ENCODE results near the gene RELN.

RELN gene

DNA sequence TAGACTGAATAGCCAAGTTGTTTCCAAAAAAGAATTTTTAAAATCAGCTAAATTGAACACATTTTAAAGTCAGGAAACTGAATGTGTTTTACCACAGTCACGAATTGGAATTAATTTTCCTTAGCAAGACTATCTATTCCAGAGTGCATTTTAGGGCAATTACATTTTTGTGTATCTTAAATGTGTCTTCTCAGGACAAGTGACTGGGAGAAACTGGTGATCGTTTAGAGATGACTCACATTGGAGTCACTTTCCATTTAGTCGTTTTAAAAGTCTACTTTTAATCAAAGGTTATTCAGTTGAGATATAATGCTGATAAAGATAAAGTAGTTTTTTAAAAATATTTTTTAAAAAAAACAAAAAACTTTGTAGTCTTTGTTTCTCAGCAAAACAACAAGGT lies 351.7 kb downstream of the RELN start:
- H3K4me3 Mint-ChIP-seq, result no peak overlapping the region
- H3K9me3 Mint-ChIP-seq, result peaks cover 4% of the 10 kb centered on the region
- H3K27ac Mint-ChIP-seq, result no peak overlapping the region
- H3K27me3 Mint-ChIP-seq, result peaks cover 2% of the 10 kb centered on the region
- no peaks in the 10 kb centered on the region for H3K4me1 Mint-ChIP-seq
- H3K36me3 Mint-ChIP-seq, result no peaks in the 10 kb centered on the region

GRCh38 chr7:103637094-103637493 lies 352.4 kb downstream of the RELN start:
- Mint-ChIP-seq H3K36me3 (no peaks in the 10 kb centered on the region), H3K4me3 (no peak overlapping the region), H3K27me3 (peaks cover 2% of the 10 kb centered on the region), H3K27ac (no peak overlapping the region), H3K4me1 (no peaks in the 10 kb centered on the region), H3K9me3 (peaks cover 3% of the 10 kb centered on the region)

DNA sequence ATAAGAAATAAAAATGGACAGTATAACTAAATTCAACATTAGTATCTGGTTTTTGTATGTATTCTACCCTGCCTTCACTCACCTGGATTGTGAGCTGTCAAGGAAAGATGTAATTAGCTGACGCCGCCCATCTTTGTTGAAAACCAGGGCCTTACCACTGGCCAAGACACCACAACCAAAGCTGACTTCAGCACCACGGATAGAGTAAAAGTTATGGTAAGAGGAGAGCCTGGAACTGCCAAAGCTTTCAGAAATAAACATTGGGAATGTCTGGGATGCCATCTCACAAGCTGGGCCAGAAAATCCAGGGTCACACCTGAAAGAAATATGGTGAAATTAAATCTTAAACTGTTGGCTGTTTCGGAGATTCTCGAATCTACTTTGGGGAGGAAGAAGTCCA lies 353.3 kb downstream of the RELN start:
- H3K9me3 Mint-ChIP-seq, result no peaks in the 10 kb centered on the region
- H3K27ac Mint-ChIP-seq, result no peak overlapping the region
- H3K36me3 Mint-ChIP-seq, result no peaks in the 10 kb centered on the region
- no peak overlapping the region for H3K4me3 Mint-ChIP-seq
- no peaks in the 10 kb centered on the region for H3K4me1 Mint-ChIP-seq
- peaks cover 1% of the 10 kb centered on the region for H3K27me3 Mint-ChIP-seq

GRCh38 chr7:103632972-103633371 lies 356.5 kb downstream of the RELN start:
- H3K4me1 Mint-ChIP-seq, result no peaks in the 10 kb centered on the region
- H3K27ac Mint-ChIP-seq, result no peak overlapping the region
- H3K36me3 Mint-ChIP-seq, result no peaks in the 10 kb centered on the region
- no peaks in the 10 kb centered on the region for H3K9me3 Mint-ChIP-seq
- peaks cover 3% of the 10 kb centered on the region for H3K27me3 Mint-ChIP-seq
- H3K4me3 Mint-ChIP-seq, result no peak overlapping the region

GRCh38 chr7:103632005-103632639 lies 357.3 kb downstream of the RELN start:
- no peak overlapping the region for H3K4me3 Mint-ChIP-seq
- H3K4me1 Mint-ChIP-seq, result no peaks in the 10 kb centered on the region
- H3K9me3 Mint-ChIP-seq, result no peaks in the 10 kb centered on the region
- no peaks in the 10 kb centered on the region for H3K36me3 Mint-ChIP-seq
- H3K27ac Mint-ChIP-seq, result no peak overlapping the region
- H3K27me3 Mint-ChIP-seq, result peaks cover 2% of the 10 kb centered on the region

DNA sequence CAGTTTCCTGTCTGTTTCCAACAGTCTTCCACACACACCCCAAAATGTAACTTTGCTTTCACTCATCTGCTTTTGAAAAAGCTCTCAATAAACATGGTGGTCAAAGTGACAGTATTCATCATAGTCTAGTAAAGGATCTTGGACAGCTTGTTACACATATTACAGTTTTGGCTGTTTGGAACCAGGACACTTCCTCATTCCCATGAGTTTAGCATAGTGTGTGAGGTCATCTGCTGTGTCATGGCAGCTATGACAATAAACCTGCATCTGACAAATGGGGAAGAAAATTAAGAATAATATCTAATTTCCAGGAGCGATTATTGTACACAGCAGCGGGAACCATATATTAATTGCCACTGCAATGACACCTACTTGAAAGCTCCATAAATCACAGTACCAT lies 359.1 kb downstream of the RELN start:
- no peak overlapping the region for H3K4me3 Mint-ChIP-seq
- peaks cover 2% of the 10 kb centered on the region for H3K27me3 Mint-ChIP-seq
- H3K9me3 Mint-ChIP-seq, result no peaks in the 10 kb centered on the region
- H3K4me1 Mint-ChIP-seq, result no peaks in the 10 kb centered on the region
- no peak overlapping the region for H3K27ac Mint-ChIP-seq
- no peaks in the 10 kb centered on the region for H3K36me3 Mint-ChIP-seq

DNA sequence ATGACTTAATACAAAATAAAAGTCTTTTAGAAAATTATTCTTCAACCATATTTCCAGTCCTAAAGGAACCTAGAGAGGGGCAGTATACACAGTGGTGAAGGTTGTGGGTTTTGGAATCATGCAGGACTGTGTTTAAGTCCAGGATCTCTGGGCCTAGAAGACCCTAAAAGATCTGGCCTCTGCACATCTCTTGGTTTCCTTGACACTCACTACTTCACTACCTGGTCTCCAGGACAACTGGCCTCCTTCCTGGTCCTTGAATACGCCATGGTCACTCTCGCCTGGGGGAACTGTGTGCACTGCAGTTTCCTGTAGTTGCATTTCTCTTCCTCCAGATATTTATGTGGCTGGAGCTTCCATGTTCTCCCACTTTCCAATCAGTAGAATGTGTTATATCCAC lies 360.7 kb downstream of the RELN start:
- Mint-ChIP-seq H3K4me3 (no peak overlapping the region), H3K4me1 (no peaks in the 10 kb centered on the region), H3K9me3 (no peaks in the 10 kb centered on the region), H3K36me3 (no peaks in the 10 kb centered on the region), H3K27me3 (peaks cover 2% of the 10 kb centered on the region), H3K27ac (no peak overlapping the region)

DNA sequence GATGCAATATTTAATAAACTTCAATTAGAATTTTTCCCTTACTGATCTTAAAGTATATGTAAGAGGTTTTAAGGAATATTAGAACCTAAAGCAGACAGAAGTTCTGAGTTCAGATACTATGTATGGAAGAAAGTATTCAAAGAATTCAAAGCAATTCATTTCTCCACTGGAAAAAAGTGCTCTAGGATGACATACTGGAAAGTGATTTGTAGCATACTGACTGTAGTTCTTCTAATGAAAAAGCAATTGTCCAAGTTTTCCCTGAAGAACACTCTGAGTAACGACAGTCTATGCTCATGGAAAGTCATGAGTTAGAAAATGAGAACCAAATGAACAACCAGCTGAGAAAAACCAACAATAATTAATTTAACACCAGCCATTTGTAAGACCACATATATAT lies 362.7 kb downstream of the RELN start:
- no peaks in the 10 kb centered on the region for H3K36me3 Mint-ChIP-seq
- no peak overlapping the region for H3K27ac Mint-ChIP-seq

GRCh38 chr7:103622274-103622673 lies 367.2 kb downstream of the RELN start:
- Mint-ChIP-seq H3K27ac (no peak overlapping the region), H3K4me3 (no peak overlapping the region), H3K36me3 (no peaks in the 10 kb centered on the region), H3K4me1 (no peaks in the 10 kb centered on the region), H3K27me3 (peaks cover 8% of the 10 kb centered on the region), H3K9me3 (no peaks in the 10 kb centered on the region)

More for the DNA sequence above, 362.7 kb downstream of the RELN start:
- H3K9me3 Mint-ChIP-seq, result no peaks in the 10 kb centered on the region
- H3K4me1 Mint-ChIP-seq, result no peaks in the 10 kb centered on the region
- H3K4me3 Mint-ChIP-seq, result no peak overlapping the region
- peaks cover 2% of the 10 kb centered on the region for H3K27me3 Mint-ChIP-seq

DNA sequence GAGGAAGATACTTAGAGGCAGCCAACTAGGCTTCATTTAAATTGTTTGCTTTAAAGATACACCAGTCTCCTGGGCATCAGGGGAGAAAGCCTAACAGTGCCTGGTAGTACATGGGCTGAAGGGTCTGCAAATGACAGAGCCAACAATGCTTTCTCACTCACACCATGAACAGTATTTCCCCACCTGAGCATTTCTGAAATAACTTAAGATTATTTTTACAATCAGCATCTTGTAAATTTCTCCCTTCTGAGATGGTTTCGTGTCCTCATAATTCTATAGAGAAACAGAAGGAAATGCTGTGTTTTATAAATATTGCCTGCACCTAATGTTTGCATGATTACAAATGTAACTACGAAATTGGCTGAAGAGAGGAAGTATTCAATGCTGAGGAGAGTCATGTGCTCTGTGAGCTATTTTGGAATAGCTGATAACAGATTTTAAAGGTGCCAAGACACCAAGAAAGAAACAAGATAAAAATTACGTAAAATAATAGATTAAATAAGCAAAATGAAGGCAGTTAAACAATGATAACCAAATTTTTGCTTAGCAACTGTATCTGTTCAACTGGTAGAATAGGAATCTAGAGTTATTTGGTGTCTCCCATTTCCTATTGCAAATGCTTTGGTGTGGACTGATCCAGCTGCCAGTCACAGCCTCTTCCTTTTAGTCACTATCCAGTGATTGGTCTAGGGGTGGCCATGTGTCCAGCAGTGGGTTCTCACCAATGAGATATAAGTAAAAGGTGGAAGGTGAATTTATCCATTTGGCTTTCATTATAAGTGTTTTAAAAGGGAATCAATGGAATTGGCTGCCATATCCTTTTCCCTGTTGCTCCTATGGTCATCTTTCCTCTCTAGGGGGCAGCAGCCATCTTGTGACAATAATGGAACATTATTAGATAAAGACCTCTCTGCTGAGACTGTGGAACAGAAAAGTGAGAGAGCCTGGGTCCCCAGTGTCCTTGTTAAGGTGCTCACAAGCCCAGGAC lies 375.5 kb downstream of the RELN start:
- Mint-ChIP-seq H3K27me3 (peaks cover 8% of the 10 kb centered on the region), H3K4me3 (no peak overlapping the region), H3K36me3 (no peaks in the 10 kb centered on the region), H3K4me1 (no peaks in the 10 kb centered on the region), H3K9me3 (no peaks in the 10 kb centered on the region), H3K27ac (no peak overlapping the region)

DNA sequence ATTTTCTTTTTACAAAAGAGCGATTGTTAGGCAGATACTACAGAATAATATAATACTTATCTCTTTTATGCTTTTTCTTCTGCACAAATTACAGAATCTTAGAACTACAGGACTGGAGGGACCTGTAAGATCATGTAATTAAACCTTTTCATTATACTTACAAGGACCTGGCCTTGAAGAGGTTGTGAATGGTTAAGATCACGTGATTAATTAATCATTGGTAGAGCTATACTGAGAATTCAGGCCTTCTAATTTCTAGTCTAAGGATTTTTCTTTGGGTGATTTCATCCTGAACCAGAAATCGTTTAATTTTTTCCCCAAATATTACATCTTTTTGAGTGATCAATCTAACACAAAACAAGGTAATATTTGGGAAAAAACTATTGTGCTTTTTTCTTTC lies 379.7 kb downstream of the RELN start:
- Mint-ChIP-seq H3K27ac (no peak overlapping the region), H3K4me3 (no peak overlapping the region), H3K36me3 (no peaks in the 10 kb centered on the region), H3K27me3 (peaks cover 5% of the 10 kb centered on the region), H3K4me1 (no peaks in the 10 kb centered on the region), H3K9me3 (no peaks in the 10 kb centered on the region)

- no peaks in the 10 kb centered on the region for H3K4me1 Mint-ChIP-seq
- no peaks in the 10 kb centered on the region for H3K9me3 Mint-ChIP-seq
- H3K36me3 Mint-ChIP-seq, result no peaks in the 10 kb centered on the region
- H3K4me3 Mint-ChIP-seq, result no peak overlapping the region
- H3K27me3 Mint-ChIP-seq, result peaks cover 8% of the 10 kb centered on the region
- no peak overlapping the region for H3K27ac Mint-ChIP-seq
These were observed 383.8 kb downstream of the RELN start for GRCh38 chr7:103605640-103606039.

- no peaks in the 10 kb centered on the region for H3K9me3 Mint-ChIP-seq
- no peak overlapping the region for H3K4me3 Mint-ChIP-seq
- peaks cover 15% of the 10 kb centered on the region for H3K27me3 Mint-ChIP-seq
- no peak overlapping the region for H3K27ac Mint-ChIP-seq
- H3K36me3 Mint-ChIP-seq, result no peaks in the 10 kb centered on the region
- H3K4me1 Mint-ChIP-seq, result no peaks in the 10 kb centered on the region
These were observed 391.0 kb downstream of the RELN start for GRCh38 chr7:103598326-103598905.

GRCh38 chr7:103597606-103598005 lies 391.9 kb downstream of the RELN start:
- H3K27me3 Mint-ChIP-seq, result peaks cover 15% of the 10 kb centered on the region
- H3K27ac Mint-ChIP-seq, result no peak overlapping the region
- H3K36me3 Mint-ChIP-seq, result no peaks in the 10 kb centered on the region
- H3K4me1 Mint-ChIP-seq, result no peaks in the 10 kb centered on the region
- no peak overlapping the region for H3K4me3 Mint-ChIP-seq
- H3K9me3 Mint-ChIP-seq, result no peaks in the 10 kb centered on the region

- no peak overlapping the region for H3K4me3 Mint-ChIP-seq
- peaks cover 6% of the 10 kb centered on the region for H3K27me3 Mint-ChIP-seq
- no peaks in the 10 kb centered on the region for H3K36me3 Mint-ChIP-seq
- no peaks in the 10 kb centered on the region for H3K4me1 Mint-ChIP-seq
- no peaks in the 10 kb centered on the region for H3K9me3 Mint-ChIP-seq
- no peak overlapping the region for H3K27ac Mint-ChIP-seq
These were observed 395.3 kb downstream of the RELN start for GRCh38 chr7:103594186-103594585.

DNA sequence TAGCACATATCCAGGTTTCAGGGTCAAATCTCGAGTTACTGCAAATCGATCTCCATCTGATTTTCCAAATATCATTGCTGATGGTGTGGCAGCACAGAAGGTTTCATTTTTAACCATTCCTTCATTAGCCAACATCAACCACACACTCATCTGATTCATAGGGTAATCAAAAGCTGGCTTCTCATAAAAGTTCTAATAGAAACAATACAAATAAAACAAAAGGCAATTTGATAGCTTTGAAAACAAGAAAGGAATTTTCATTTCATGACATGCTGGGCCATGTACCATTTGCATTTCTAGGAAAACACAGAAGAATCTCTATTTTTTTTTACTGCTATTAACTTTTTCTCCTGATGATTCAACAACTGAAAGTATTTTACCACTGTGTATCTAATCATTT lies 395.8 kb downstream of the RELN start:
- H3K4me3 Mint-ChIP-seq, result no peak overlapping the region
- H3K9me3 Mint-ChIP-seq, result no peaks in the 10 kb centered on the region
- peaks cover 6% of the 10 kb centered on the region for H3K27me3 Mint-ChIP-seq
- no peaks in the 10 kb centered on the region for H3K36me3 Mint-ChIP-seq
- H3K4me1 Mint-ChIP-seq, result no peaks in the 10 kb centered on the region
- H3K27ac Mint-ChIP-seq, result no peak overlapping the region
